Inflammatory macrophage treated with lipopolysaccharide for 4 hours (primary cell): Measurements from ENCODE around the gene STIP1.
"Not testable (repeated sequence)": the region's sequence is repeated elsewhere in the genome, so short reads cannot be mapped to it uniquely, and the experiment has no call there.

Experiments
- DNase-seq: peaks from one replicate; pipeline ENCODE4 v3.0.0-alpha.2; 2020

The STIP1 gene

GRCh38 chr11:64161037-64161436 is 24.9 kb upstream of the STIP1 start:
- DNase-seq, result no peak

- not testable (repeated sequence) for DNase-seq
Observed at GRCh38 chr11:64162769-64163168, 23.2 kb upstream of the STIP1 start.

DNA sequence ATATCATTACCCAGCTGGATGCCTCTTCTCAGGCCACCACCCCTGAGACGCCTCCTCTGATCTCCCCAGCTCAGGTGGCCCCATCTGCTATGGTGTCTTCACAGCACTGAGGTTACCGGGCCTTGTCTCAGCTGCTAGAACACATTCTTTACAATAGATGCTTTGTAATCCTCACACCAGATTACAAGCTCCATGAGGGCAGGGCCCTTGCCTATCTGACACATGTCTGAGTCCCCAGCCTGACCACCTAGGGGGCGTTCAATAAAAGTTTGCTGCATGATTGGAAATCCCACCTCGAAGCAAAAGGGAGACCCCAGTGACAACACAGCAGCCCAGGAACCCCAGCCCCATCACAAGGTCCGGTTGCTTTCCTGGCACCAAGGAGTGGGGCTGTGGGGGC is 22.0 kb upstream of the STIP1 start:
- DNase-seq, result no peak

GRCh38 chr11:64164392-64165312 is 21.3 kb upstream of the STIP1 start:
- DNase-seq, result no peak

GRCh38 chr11:64165481-64165841 is 20.5 kb upstream of the STIP1 start:
- no peak for DNase-seq

GRCh38 chr11:64165842-64166635 is 19.9 kb upstream of the STIP1 start, which contains the start of gene MACROD1:
Gene MACROD1 (minus strand): TSS chr11:64166113. CDS start chr11:64165994, 119 bp downstream.
- peak; percentile 78 for DNase-seq

GRCh38 chr11:64170419-64170818 is 15.6 kb upstream of the STIP1 start:
- no peak for DNase-seq

GRCh38 chr11:64173616-64174355 is 12.2 kb upstream of the STIP1 start:
- DNase-seq, result no peak

DNA sequence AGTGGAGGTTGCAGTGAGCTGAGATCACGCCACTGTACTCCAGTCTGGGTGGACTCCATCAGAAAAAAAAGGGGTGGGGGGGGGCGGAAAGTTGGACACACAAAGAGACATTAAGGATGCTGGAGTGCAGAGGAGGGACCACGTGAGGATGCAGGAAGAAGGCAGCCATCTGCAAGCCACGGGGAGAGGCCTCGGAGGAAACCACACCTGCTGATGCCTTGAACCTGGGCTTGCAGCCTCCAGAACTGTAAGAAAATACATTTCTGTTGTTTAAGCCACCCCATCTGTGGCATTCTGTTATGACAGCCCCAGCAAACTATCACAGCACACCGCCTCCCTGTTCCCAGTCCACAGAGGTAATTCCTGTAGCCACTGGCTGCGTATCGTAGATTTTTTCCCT is 9.2 kb upstream of the STIP1 start:
- DNase-seq, result no peak

GRCh38 chr11:64178203-64178602 is 7.8 kb upstream of the STIP1 start:
- no peak for DNase-seq

DNA sequence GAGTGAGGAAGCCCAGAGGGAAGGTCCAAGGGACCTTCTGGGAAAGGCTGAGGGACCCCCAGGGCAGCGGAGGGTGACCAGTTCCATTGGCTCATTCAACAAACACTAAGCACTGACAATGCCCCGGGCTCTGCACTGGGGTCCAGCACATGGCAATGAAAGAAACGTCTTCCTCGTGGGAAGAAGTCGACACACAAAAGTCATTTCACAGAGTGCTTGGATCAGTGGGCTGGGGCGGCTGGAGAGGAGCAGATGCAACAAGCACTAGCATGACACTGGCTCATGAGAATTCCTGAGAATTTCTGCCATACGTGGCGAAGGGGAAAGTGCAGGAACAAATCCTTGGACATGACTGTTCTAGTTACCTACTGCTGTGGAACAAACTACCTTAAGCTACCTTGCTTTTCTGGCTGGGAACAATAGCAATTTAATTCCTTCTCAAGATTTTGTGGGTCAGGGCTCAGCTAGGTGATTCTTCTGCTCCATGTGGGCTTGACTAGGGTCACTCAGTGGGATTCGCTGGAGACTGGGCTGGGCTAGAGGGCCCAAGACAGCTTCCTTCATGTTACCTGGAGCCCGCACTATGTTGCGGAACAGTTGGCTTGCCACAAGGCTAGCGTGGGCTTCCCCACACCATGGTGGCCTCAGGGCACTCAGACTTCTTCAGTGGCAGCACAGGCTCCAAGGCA is 6.9 kb upstream of the STIP1 start:
- DNase-seq, result no peak

DNA sequence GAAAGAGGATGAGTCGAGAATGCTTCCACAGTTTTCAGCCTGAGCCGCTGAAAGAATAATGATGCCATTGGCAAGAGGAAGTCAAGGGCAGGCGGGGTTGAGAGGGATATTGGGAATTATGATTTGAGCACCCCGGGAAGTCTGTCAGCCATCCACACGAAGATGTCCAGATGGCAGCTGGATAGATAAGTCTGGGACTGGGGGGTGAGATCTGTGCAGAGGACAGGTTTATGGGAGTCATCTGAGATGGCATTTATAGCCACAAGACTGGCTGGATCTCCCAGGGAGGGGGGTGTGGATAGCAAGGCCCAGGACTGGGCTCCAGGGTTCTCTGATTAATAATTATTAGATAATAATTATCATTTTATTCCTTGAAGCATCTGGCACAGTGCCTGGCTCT is 5.1 kb upstream of the STIP1 start:
- no peak for DNase-seq

GRCh38 chr11:64181506-64182411 is 4.2 kb upstream of the STIP1 start:
- peak; percentile 89 for DNase-seq

DNA sequence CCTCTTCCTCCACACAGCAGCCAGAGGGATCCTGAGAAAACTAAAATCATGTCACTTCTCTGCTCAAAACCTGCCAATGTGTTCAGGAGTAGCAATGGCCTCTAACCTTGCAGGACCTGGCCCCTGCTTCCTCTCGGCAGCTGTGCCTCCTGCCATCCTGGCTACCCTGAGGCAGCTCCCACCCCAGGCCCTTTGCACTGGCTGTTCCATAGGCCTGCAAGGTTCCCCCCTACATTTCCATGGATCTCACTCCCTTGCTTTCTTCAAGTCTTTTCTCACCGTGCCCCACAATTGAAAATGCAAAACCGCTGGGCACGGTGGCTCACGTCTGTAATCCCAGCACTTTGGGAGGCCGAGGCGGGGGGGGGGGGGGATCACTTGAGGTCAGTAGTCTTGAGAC is 2.1 kb upstream of the STIP1 start:
- no peak for DNase-seq

GRCh38 chr11:64185175-64185692 is 737 bp upstream of the STIP1 start:
- peak; percentile 78 for DNase-seq

DNA sequence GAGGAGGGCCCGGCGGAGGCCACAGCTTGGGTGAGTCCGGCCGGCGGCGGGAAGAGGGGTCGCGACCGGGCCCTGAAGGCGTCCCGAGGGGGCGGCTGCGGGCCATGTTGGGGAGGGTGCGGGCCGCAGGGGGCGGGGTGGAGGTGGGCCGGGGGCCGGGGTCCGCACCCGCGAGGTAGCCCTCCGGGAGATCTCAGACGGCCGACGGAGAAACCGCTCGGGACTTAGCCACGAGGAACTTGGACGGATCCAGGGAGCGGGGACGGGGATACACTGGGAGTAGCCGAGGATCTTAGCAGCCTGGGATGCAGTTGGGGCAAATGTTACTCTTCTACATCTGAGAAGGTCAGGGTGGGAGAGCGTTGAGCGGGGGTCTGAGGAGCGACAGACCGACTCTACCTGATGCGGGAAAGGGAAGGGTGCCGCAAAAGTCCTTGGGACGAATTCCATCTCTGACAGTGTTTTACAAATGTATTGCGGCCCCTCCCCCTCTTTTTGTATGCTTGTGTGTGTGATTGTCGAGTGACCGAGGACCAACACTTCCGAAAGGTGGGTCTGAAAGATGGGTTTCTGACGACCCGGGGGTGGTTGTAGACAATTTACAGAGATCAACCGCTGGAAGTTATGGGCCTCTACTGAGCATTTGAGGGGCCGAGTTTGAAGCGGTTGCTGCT is 658 bp downstream of the STIP1 start:
- DNase-seq, result no peak

DNA sequence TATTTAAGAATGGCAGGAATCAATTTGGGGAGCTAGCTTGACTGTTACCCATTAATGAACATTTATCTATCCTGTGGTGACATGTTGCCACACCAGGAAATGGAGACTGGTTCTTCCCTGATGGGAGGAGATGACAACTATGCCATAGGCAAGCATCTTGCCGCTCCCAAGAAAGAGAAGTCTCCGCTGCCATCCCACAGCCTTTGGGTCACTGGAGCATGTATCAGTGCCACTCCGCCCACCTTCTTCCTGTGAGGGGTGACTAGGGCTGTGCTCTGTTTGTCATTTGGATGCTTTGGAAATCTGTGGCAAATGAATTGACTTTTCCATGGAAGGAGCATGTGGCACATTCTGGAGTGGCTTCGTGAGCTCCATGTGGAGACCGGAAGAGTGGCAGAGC is 6.5 kb downstream of the STIP1 start:
- peak; percentile 90 for DNase-seq

DNA sequence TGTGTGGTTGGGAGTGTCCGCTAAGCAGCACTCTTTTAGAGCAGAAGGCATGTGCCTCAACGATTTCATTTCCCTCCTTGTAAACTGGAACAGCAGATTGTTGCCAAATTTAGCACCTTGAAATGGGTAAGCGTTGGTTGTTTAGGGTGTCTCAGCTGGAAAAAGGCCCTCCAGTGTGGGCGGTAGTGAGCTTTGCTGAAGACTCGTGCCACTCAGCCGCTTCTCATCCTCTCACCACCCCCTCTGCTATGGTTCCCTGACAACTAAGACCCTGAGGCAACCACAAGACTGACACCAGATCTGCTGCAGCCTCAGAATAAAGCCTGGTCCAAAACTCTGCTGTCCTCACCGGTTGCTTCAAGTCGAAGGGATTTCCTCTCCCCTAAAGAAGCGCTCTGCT is 10.7 kb downstream of the STIP1 start:
- peak; percentile 70 for DNase-seq

DNA sequence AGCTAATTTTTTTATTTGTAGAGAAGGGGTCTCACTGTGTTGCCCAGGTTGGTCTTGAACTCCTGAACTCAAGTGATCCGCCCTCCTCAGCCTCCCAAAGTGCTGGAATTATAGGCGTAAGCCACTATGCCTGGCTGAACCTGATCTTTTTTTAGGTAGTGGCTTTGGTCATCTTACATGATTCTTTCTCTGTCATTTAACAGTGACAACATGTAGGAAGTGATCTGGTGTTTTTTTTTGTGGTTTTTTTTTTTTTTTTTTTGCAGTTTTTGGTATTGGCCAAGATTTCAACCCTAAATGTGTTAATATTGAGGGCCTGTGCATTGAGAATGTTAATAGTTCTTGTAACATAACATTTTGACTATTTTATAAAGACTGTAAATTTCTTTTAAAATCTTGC is 12.5 kb downstream of the STIP1 start:
- peak; percentile 71 for DNase-seq

GRCh38 chr11:64201543-64201942 is 15.6 kb downstream of the STIP1 start:
- DNase-seq, result no peak

DNA sequence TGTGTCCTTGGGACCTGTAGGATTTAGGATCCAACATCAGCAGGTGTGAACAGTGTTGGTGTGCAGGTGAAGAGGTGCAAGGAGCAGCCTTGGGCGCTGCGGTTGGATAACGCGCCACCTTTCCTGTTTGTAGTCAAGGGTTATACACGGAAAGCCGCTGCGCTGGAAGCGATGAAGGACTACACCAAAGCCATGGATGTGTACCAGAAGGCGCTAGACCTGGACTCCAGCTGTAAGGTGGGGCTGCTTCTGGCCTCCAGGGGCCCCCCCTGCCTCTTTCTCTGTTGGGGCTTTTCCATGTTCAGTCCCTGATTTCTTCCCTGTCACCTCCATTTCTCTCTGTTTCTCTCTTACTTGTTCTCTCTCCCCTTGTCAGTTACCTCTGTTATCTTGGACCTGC is 17.0 kb downstream of the STIP1 start:
- no peak for DNase-seq
